ENCODE data around the gene NTF3.

Gene NTF3

DNA sequence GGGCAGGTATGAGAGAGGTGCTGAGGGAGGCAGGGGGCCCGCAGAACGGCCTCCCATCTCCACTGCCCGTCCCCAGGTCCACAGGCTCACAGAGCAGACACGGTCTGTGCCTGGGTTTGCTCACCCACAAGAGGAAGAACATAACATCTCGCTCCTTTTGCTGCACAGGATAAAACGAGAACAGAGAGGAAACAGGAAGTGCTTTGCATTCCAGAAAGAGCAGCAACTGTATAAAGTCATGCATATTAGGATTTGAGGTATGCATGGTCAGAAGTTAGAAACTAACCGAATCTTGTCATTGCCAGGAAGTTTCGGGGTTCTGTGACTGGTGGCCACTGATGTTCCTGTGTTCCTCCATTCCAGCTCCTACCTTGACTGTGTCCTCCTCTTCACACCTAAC, 25.0 kb downstream of the NTF3 start:
- peak; percentile 30 for DNase-seq (ENCODE audit: low read depth)

DNA sequence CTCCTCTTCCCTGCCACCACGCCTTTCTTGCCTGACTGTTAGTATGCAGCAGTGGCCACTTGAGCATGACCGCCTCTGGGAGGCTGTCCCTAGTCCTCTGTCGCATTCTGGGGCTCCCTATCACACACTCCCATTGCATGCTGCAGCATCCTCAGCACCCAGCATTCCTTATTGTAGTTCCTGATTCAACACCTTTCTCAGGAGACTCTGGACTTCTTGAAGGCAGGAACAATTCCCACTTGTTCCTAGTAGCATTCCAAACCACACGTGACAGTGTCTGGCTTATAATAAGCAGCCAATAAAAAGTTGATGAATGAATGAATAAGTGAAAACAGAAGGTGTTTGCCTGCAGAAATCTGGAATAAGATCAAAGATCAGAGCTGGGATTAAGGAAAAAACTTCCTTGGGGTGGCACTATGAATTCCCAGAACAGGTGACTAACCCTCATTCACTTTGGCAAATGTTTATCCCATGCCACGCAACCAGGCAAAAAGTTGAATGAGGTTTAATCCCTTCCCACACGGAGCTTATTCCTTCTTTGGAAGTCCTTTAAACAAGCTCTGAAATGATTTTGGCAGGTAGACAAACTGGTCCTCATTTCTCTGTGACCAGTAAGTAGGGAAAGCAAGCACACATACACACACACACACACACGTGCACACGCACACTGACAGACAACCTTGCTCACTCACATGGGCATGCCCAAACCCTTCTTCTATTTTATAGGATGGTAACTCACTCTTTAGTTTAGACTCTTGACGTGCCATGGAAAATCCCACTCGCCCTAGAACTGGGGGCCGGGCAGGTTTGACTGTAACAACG, 26.5 kb downstream of the NTF3 start:
- DNase-seq (ENCODE audit: low read depth) = no peak

DNA sequence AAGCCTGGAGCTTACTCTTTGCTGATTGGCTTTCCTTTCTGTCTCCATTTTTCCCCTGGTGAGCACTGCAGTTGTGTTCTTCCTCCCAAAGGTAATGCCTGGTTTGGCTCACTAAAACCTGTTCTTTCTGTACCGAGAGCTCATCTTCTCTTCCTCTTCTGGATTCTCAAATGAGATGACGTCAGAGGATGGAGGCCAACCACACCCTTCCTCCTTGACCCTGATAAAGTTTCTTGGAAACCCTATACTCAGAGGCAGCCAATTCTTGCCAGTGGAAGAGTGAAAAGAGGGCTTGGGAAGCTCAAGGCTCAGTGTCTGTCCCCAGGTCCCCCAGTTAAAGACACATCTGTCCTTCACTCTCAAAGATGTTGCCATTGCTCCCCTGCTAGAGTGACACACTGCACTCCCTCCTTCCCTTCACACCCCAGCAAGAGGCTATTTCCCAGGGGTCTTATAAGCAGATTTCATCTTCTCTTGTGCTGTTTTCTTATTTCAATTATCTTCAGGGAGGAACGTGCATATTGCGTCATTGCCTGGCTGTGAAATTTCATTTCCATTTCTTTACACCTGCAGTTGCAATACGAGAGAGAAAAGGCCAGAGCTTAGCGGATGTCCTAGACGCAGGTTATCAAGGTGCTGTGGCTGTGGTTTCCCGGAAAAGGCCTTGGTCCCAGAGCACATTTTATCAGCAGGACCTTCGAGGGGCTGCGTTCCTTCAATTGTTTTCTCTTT, 27.3 kb downstream of the NTF3 start:
- no peak for DNase-seq (ENCODE audit: low read depth)

DNA sequence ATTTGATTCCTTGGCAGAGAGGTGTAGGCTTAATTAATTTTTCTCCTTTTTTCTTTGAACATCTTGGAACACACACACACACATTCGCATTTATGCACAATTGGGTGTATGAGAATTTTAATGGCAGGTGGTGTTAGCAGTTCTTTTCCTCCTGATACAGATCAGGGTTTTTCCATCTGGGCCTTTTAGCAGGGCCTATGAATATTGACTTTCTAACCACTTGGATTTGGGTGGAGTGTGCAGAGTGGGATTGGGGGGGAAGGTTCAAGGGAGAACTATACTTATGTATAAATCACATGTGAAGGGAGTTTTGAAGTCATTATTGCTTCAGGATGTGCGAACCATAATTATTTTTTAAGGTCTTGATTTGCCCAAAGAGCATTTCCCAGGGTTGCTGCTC, 28.9 kb downstream of the NTF3 start:
- no peak for DNase-seq (ENCODE audit: low read depth)

DNA sequence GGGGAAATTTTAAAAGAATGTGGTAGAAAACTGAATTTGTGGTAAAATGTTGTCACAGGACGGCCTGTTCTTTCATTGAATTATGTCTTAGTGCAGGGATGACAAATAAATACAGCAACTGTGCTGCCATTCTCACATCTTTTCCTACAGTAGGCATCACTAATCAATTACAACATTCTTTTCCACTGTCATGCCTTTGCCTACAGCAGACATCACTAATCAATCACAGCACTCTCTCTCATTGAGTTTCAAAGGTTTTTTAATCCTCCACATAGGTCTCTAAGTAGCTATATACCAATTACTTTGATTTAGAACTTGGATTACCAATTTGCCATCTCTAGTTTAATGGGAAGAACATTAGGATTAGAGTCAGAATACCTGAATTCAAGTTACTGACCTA, 30.1 kb downstream of the NTF3 start:
- no peak for DNase-seq (ENCODE audit: low read depth)

DNA sequence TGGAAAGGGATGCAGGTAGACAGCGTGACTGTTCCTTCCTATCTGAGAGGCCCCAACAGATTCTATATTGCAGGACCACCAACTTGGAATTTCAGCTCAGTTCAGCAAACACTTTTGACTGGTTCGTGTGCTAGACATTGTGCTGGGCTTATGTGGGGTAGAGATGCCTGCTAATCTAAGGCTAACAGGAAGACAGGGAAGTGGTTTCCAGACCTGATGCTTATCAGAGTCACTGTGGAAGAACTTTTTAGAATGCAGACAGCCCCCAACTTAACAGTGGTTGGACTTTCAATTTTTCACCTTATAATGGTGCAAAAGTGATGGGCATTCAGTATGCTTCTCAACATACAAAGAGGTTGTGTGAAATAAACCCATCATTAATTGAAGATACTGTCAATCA, 32.2 kb downstream of the NTF3 start:
- DNase-seq (ENCODE audit: low read depth) = no peak

DNA sequence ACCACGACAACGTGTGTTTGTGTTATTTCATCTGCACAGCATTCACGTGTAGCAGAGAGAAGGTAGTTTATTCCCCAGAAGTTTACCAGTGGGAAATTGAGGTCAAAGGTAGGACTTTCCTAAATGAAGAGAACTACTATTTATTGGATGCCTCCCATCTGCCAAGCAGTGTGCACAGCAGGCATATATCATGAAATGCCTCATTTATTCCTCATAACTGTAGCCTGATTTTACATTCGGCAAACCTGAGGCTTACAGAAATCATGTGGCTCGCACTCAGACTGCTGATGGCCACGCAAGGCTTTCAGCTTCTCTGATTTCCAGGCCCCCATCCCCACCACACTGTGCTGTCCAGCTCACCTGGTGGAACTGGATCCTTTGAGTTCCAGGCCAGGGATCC, 33.5 kb downstream of the NTF3 start:
- DNase-seq (ENCODE audit: low read depth) = no peak

DNA sequence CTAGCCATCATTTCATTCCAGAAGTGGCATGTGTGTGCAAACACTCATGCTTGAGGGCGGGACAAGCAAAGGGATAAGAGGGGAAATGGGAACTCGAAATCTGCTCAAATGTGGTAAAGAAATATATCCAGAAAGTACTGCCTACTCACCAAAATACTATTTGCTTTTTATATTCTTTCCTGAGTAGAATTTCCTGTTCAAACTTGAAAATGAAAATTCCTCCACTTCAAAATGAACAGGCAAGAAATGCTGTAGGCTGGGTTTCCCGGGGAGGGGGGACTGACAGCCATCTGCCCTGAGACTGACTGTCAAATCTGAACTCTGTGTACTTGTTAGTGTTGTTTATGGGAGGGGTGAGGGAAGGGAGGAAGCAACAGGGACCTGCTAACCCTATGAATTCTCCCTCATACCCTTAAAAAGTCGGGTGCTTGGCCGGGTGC, 34.6 kb downstream of the NTF3 start:
- no peak for DNase-seq (ENCODE audit: low read depth)

DNA sequence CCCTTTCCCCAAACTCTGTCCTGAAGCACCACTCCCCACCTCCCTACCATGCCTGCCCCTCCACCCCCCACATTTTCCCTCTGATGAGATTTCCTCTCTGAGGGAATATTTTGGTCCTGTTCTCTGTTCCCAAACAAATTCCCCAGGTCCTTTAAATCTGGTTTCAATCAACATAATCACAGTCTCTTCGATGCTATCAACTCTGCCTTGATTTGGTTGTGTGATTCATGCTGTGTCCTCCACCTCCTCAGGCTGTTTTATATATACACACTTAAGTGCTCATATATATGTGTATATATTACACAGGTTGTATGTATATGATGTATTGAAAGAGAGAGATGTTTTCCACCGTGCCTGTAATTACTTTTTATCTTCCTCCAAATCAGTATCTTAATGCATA, 36.0 kb downstream of the NTF3 start:
- DNase-seq (ENCODE audit: low read depth) = no peak

DNA sequence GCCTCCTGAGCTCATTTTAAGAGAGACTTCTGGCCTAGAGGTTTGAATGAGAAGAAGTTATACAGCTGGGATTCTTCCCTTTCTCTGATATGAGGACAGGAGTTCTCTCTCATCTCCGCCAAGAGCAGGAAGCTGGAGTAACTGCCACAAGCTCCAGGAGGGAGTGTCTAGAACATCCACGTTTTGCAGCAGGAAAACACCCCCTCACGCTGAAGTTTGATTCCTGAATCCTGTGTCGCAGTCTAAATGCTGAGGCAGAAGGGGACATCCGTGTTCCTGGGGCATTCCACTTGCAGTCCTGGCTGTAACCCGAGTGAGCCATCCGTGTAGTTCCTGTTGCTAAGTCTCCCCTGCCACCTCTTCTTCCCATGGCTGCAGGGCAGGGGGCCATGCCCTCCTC, 38.3 kb downstream of the NTF3 start:
- no peak for DNase-seq (ENCODE audit: low read depth)

DNA sequence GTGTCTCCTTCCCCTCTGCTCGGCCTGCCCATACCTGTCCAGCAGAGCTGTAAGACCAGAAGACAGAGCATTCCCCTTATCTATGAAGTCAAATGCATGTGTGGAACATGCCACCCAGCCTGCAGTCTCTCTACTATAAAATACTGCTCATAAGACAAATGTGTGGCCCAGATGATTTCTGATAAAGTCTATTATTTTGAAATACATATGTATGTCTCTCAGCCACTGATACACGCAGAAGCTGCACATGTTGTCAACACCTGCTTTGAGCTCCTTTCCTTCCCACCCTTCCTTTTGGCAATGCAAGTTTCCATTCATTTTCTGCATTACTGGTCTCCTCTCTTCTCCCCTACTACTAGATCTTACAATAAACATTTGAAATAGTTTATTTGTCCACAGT, 38.8 kb downstream of the NTF3 start:
- DNase-seq (ENCODE audit: low read depth) = no peak

DNA sequence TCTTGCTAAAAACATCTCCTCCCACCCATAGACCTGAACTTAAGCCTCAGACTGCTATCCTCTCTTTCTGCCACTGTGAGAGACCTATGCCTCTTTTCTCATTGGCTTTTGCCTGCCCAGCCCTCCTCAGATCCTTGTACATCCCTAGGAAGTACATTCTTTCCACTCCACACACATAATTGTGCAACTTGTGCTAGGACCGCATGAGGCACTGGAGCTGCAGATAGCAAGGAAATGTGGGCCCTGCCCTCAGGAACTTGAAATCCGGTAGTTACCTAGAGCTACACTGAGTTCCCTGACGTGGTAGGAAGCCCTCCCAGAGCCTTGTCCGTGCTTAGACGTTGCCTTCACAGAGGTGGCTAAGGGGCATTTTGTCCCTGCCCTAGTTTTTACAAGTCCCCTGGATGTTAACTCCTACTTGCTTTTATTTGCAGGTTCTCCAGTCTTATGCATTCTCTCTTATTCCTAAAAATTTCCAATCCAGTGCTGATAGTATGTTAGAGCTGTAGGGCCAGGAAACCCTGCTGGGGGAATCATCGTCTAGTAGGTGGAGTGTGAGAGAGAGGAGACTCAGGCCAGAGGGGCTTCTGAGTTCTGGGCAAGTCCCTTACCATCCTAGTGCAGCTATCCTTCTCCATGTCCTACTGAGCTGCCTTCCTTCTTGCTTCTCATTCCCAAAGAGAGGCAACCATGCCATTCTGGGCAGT, 41.3 kb downstream of the NTF3 start:
- peak; percentile 49 for DNase-seq (ENCODE audit: low read depth)

DNA sequence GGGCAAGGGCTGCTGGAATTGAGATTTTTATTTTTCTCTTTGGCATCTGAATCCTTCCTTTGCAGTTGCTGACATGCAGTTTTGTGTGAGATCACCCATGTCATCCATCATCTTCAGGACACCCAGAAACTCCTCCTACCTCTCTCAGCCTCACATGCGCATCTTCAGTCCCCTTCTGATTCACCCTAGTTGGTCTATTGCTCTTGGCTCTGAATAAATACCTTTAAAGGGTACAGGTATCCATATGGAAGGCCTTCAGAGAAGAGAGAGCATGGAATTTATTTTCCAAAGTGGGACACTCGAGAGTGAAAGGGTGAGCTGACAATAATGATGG, 41.8 kb downstream of the NTF3 start:
- no peak for DNase-seq (ENCODE audit: low read depth)

DNA sequence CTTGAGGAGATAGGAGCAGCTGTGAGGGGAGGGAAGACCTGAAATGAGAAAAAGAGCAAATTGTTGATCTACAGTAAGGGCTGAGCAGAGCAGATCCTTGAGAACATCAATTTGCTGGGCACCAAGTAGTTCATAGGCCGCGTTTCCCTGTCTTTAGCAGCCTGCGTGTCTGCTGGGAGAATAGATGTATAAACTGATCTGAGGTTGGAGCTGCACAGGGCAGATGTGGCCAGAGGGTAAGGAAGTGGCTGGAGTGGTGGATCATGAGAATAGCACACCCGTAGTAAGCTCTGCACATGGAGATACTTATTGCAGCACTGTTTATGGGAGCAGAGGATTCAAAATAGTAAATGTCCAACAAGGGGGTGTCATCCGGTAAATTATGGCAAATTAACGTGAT, 44.4 kb downstream of the NTF3 start:
- no peak for DNase-seq (ENCODE audit: low read depth)

DNA sequence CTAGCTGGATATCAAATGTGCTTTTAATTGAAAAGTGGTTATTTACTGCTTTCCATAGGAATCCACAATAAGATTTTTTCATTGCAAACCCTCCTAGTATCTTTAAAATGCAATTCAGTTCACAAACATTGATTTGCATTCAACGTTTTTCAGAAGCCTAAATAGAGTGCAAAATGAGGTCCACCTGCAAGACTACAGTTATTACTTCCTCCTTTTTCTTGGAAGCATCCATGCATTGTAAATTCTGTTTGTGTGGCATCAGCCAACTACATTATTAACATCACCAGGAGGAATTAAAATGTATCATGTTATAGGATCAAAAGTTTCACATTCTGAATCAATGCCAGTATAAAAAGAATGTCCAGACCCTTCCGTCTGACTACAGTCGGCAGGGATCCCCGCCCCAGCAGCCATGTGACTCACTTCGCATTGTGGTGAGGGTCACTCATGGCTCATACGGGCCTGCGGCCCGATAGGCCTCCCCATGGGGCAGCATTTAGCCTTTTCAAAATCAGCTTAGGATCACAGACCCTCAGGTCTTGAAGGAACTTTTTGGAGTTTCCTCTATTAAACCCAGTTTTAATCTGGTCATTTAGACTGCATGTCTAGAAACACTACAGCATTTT, 46.3 kb downstream of the NTF3 start:
- no peak for DNase-seq (ENCODE audit: low read depth)

DNA sequence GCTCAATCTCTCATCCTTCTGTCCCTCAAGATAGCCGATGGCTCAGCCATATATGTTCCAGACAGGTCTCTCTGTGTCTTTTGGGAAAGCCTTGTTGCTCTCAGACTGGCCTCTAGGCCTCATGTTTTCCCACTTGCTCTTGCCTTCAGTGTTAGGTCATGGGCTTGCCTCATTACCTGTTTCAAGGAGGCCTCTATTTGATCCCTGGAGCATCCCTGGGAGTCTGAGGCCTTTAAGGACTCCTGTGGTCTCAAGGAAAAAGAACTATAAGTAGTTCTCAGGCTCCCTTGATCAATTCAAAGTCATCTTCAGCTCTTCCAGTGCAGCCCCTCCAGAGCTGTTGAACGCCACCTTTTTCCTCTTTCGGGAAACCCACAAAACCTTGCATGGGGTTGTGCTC, 47.9 kb downstream of the NTF3 start:
- no peak for DNase-seq (ENCODE audit: low read depth)

DNA sequence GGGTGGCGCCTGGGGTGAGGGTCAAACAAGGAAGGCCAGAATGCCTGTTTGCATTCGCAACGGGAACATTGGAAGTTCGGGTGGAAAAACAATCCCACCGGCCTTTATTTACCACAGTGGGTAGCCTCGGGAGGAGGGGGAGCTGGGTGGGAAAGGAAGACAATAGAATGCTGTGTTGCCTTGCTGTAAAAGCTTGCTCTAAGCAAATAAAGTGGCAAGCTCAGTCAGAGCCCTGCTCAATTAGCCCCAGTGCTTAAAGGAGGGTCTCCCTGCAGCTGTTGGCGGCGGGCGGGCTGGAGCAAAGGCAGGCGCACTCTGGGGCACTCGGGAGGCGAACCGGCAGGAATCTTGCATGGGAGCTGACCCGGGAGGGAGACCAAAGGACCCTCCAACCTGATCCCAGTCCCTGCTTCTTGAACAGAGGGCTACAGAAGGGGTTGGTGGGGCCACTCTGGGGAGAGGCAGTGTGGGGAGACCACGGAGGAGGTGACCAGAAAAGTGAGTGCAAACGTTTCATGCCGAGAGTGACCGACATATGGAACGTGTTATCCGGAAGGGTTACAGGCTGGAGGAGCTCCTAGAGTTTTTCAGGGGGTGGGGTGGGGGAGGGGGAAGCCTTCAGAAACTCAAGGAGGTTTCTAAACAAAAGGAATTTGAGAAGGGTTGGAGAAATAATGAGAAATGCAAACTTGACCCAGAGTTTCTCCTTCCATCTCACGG, 48.5 kb downstream of the NTF3 start:
- no peak for DNase-seq (ENCODE audit: low read depth)

DNA sequence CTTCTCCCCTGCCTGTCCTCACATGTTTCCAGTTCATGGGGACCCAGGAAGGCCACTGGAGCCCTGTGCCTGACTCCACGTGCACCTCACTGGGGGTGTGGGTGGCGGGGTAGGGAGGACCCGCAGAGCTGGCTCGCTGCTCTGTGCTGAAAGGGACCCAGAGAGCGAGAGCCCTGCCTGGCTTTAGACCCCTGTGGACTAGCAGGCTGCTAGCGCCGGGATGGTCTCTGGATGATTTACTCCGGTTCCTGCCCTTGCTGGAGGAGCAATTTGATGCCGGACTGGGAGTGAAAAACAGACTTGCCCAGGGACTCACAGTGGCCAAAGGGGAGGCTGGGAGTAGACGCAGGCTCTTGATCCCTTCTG, 49.0 kb downstream of the NTF3 start:
- DNase-seq (ENCODE audit: low read depth) = no peak

DNA sequence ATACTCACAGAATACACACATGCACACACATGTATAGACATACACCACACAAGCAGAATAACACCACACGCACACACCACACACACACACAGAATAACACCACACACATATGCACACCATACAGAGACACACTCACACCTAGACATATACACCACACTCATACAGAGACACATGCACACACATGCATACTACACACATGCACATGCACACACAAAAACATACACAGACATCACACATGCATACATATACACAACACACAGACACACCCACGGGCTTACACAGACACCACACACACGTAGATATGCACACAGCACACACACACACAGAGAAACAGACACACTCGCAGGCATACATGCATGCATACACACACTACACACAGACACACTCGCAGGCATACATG, 49.7 kb downstream of the NTF3 start:
- DNase-seq (ENCODE audit: low read depth) = no peak

DNA sequence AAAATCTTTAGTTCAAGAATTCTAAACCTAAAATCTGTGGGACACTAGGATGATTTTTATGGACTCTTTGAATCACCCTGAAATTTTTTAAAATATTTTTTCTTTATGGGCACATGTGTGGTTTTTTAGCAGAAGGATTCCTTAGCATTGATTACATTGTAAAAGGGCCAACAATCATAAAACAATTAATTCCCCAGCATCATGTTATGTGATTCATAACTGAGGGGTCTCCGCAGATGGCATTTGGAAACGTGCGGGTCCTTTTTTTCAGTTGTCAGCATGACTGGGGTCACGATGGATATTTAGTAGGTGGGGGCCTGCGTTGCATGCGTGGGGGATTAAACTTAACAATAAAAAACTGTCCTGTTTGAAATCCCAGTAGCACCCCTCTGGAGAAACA, 52.5 kb downstream of the NTF3 start:
- no peak for DNase-seq (ENCODE audit: low read depth)

DNA sequence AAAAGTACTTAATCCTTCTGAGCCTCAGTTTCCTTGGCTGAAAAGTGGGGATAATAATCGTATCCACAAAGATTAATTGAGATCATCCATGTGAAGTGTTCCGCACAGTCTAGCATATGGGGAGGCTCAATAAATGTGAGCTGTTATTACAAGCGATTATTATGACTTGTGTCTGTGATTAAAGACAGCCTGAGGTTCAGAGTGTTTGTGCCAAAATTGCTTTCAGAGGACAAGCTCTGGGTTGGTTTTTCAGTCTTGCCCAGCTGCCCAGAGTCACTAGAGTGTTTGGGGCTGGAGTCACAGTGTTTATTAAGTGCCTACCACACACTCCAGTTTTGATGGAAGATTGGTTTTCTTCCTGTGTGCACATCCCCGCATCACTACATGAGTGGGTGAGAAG, 53.5 kb downstream of the NTF3 start:
- no peak for DNase-seq (ENCODE audit: low read depth)

DNA sequence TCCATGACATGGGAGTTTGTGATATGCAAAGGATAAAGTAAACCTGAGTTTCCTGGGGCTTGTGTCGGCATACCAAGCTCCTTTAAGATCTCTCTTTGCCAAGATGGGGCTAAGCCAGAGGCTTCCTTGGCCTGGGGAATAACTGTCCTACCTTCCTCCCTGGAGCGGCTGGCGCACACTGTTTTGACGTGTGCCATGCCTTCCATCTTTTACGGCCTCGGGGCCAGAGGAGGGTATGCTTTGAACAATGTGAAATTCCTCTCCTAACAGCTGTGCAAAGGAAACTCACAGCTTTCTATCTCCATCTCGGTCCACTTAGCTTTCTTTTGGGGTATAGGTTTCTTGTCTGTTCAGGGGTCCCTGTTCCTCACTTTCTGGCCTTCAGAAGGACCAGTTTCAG, 55.2 kb downstream of the NTF3 start:
- no peak for DNase-seq (ENCODE audit: low read depth)
